Renal cortex interstitium (tissue), 11 donors: ENCODE measurements around the gene TNNI2. TPM values are rescaled to one million over a fixed set of nuclear protein-coding genes. Genes with fewer than 3 reads are reported as not detected.

Experiments
- DNase-seq, 11 donors: peaks; one replicate each; pipeline ENCODE4 v3.0.0-alpha.2; 2013; ENCODE audit warnings: low read depth in 9 of 11, low spot score in 4 of 11; ENCODE audit errors: extremely low read depth in 1 of 11
- polyA plus RNA-seq, 3 donors: library from polyadenylated mRNA; unstranded; fragments of 120-200 nt; gene quantifications; one replicate each; pipeline ENCODE4 v1.2.1, GENCODE V29; 2013; ENCODE audit not compliant: insufficient read length in 3 of 3

TNNI2 gene
- polyA plus RNA-seq, 3 donors: 0.45 to 6.1 (median 0.53) TPM

GRCh38 chr11:1830322-1831223, 8.2 kb upstream of the TNNI2 start:
- no peak for DNase-seq

- no peak for DNase-seq
These were observed 7.2 kb upstream of the TNNI2 start for GRCh38 chr11:1831338-1832210.

GRCh38 chr11:1832211-1832919, 6.4 kb upstream of the TNNI2 start:
- no peak for DNase-seq

GRCh38 chr11:1832920-1833295, 5.9 kb upstream of the TNNI2 start:
- no peak for DNase-seq

GRCh38 chr11:1834062-1834610, 4.6 kb upstream of the TNNI2 start:
- DNase-seq: peak in 1 of 11 donors; percentile 24

GRCh38 chr11:1834779-1835670, 3.8 kb upstream of the TNNI2 start, which contains the start of gene SYT8:
Gene SYT8 (plus strand): TSS chr11:1834990. CDS start chr11:1835106, 116 bp downstream.
- no peak for DNase-seq

GRCh38 chr11:1835671-1836010, 3.1 kb upstream of the TNNI2 start:
- DNase-seq: no peak

GRCh38 chr11:1836011-1836945, 2.5 kb upstream of the TNNI2 start:
- no peak for DNase-seq

GRCh38 chr11:1837171-1838076, 1.4 kb upstream of the TNNI2 start:
- peak in 6 of 11 donors; percentile 66 to 77 (median 70) for DNase-seq

- no peak for DNase-seq
These were observed 730 bp upstream of the TNNI2 start for GRCh38 chr11:1838077-1838425.

- no peak for DNase-seq
These were observed 583 bp downstream of the TNNI2 start for GRCh38 chr11:1839204-1839923.

GRCh38 chr11:1839924-1840779, 1.4 kb downstream of the TNNI2 start:
- DNase-seq: no peak

GRCh38 chr11:1840780-1841480, 2.1 kb downstream of the TNNI2 start:
- DNase-seq: no peak

GRCh38 chr11:1841511-1842148, 2.8 kb downstream of the TNNI2 start:
- DNase-seq: no peak
